Occipital lobe (tissue), 2 donors: ENCODE results near the gene EMSY. TPM values are rescaled to one million over a fixed set of nuclear protein-coding genes. Genes with fewer than 3 reads are reported as not detected.

Experiments used
- DNase-seq: peaks from one replicate; lab custom pipeline; 2025; lab: John Stamatoyannopoulos, UW
- total RNA-seq: library from RNA; depleted of rRNA; stranded (reverse); fragments of >200 nt; gene quantifications from one replicate; pipeline ENCODE4 v1.2.3, GENCODE V29; 2014

EMSY gene
- total RNA-seq, 1 donor from 2014 or later, result 46.3 TPM

DNA sequence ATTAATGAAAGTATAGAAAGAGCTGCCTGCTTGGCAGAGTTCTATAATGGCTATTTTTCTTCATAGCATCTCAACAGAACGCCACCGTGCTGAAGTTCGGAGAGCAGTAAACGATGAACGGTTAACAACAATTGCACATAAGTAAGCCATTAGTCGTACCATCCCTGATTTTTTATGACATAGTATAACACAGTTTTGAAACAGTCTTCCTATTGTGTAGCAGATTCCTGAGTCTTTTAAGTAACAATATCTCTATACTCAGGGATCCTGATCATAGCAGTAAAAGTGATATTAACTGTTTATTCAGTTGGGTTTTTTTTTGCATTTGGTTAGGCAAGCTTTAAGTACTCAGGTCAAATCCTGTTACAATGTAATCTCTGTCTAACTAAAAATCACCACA, 8.4 kb downstream of the EMSY start:
- DNase-seq, result no peak

GRCh38 chr11:76455331-76455730, 10.5 kb downstream of the EMSY start:
- DNase-seq, result no peak

DNA sequence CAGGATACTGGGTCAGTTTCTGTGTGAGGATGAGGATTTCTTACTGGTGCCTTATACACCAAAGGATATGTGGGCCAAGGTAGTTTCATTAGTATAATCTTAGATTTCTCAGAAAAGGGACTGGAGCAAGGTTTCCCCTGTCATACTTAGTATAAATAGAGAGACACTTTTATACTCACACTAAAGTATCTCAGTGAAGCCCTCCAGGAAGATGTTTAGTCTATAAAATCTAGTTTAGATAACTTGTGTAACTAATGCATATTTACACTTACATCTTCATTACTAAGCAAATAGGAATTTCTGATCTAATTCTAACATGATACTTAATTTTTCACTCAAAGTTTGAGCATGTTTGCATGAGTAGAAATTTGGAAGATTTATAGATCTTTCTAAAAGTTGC, 11.1 kb downstream of the EMSY start:
- DNase-seq, result no peak

- DNase-seq, result no peak
These were observed 11.8 kb downstream of the EMSY start for GRCh38 chr11:76456571-76456970.

DNA sequence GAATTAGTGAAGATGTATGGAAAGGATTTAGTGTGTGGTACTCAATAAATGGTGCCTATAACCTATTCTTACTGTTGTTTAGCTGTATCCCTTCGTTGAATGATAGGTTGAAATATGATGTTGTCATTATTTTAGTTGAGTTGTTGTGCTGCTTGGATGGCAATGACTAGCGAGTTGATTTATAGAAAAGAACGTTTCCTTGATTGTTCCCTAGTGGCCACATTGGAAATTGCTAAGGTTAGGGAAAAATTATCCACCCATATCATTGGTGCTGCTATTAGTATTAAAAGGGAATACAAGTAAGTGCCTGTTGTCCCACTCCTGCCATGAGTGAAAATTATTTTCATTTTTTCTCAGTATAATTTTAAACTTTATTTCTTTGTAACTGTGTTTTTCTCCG, 14.5 kb downstream of the EMSY start:
- no peak for DNase-seq

DNA sequence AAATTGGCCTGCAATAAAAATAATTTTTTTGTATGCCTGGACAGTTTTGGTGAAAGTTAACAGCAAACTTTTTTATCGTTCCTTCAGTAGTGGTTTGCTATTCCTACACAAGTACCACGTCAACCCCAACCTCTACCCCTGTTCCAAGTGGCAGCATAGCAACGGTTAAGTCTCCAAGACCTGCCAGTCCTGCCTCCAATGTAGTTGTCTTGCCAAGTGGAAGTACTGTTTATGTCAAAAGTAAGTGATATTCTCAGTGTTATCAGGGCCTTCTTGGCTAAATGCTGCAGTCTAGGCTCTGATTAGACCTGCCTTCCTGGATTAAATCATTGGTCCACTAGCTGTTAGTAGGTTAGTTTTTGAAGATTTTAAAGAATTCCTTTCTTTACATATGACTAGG, 15.0 kb downstream of the EMSY start:
- no peak for DNase-seq

- DNase-seq, result no peak
These were observed 17.5 kb downstream of the EMSY start for GRCh38 chr11:76462317-76462716.

DNA sequence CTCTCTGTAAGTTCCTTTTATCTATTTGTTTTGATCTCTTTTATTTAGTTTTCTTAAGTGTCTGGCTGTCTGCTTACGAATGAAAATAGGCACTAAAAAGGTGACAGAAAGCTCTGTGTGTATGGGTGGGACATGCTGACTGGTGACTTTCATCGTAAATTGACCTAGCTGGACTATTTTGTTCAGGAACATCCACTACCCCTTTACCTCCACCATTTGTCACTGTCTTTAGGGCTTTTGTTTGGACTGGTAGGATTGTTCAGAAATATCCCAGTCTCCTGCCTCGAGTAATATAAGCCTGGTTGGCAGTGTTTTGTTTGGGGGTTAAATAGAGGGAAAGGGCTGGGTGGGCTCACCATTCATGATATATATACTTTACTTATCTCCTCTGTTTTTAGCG, 20.9 kb downstream of the EMSY start:
- no peak for DNase-seq

DNA sequence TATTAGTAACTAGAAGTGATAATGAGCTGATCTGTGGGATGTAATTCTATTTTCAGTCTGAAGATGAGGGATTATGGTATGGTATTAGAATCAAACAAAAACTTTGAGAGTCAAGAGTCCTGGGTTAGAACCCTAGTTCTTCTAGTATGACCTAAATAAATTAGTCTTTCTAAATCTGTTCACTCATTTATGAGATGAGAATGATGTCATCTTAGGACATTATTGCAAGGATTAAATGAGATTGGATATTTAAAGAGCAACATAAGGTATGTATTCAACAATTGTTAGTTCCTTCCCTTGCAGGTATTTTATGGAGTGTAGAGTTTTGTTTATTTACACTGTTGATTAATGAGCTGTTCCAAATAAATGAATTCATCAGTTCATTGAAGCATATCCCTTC, 21.8 kb downstream of the EMSY start:
- no peak for DNase-seq

- no peak for DNase-seq
These were observed 24.3 kb downstream of the EMSY start for GRCh38 chr11:76469141-76469540.

DNA sequence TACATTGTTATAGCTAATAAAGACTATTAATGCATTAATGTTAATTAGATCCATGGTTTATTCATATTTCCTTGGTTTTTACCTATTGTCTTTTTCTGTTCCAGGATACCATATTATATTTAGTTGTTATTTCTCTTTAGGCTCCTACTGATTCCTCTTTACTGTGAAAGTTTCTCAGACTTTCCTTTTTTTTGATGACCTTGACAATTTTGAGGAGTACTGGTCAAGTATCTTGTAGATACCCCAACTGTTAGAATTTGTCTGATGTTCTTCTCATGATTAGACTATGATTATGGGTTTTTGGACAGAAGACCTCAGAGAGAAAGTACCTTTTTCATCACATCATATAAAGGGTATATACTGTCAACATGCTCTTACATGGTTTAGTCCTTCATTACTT, 26.6 kb downstream of the EMSY start:
- DNase-seq, result no peak

- DNase-seq, result no peak
These were observed 35.4 kb downstream of the EMSY start for GRCh38 chr11:76480241-76480640.

DNA sequence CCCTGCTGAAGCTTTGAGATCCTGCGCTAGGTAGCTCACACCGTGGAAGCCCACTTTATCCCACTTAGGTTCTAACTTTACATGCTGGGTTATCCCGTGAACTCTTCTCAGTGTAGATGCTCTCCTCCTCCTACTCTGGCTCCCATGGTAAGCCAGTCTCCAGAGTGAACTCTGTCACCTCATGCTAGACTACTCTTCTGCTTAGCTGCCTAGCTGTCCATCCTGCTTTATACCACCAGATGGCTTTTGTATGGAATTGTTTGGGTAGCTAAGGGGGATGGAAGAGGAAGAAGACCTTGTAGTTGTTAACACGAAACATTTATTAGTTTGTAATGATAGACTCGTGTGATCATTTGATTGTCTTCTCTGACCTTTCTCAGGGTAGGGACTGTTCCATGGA, 46.8 kb downstream of the EMSY start:
- DNase-seq, result no peak

DNA sequence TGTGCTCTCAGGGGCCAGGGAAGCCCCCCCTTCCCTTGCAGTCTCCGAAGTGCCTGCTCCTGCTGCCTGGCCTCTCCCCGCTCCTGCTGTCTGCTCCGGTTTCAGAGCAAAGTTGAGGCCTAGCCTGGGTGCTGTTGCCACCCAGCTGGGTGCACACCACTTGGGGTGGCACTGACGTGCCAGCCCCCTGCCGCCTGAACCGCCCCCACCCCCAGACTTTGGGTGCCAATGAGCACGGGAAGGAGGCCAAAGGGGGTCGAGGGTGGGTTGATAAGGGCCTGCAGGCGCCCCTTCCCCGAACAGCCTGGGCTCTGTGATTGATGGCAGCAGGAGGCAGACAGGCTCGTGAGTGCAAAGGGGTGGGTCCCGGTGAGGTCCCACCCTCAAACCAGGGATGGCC, 48.2 kb downstream of the EMSY start:
- DNase-seq, result no peak

- peak; percentile 19 for DNase-seq
These were observed 49.1 kb downstream of the EMSY start for GRCh38 chr11:76493626-76494539.

DNA sequence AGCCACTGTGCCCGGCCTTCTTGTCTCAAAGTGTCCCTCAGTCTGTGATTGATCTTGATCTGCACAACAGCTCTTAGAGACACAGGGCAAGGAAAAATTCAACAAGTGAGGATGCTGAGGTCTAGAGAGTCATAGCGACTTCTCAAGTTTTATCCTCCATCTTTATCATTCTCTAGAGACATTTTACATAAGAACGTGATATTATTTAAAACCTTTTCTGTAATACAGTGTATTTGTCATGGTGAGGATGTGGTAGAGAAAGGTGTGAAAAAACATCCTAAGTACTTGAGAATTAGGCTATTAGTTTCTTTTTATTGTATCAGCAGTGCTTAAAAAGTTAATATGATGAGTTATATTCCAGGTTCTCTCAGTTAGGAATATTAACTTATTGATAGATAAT, 50.2 kb downstream of the EMSY start:
- DNase-seq, result no peak

DNA sequence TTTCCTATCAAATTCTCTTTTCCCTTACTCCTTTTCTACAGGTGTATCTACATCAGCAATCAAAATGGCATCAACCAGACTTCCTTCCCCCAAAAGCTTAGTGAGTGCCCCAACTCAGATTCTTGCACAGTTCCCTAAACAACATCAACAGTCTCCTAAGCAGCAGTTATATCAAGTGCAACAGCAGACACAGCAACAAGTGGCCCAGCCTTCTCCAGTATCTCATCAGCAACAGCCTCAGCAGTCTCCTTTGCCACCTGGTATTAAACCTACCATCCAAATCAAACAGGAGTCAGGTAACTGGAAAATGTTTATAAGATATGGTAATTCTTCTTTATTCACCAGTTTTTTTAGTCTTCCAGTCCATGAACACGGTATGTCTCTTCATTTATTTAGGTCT, 51.4 kb downstream of the EMSY start:
- no peak for DNase-seq

GRCh38 chr11:76501526-76502202, 56.8 kb downstream of the EMSY start:
- no peak for DNase-seq

DNA sequence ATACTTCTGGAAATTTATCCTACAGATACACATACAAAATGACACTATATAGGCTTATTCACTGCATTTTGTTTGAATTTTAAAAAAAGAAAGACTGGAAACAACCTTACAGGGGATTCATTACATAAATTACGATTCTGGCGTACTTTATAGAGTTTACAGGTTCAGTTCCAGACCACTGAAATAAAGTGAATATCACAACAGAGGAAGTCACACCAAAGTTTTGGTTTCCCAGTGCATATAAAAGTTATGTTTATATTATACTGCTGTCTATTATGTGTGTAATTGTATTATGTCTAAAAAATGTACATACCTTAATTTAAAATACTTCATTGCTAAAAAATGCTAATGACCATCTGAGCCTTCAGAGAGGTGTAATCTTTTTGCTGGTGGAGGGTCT, 62.0 kb downstream of the EMSY start:
- DNase-seq, result no peak

- DNase-seq, result no peak
These were observed 65.5 kb downstream of the EMSY start for GRCh38 chr11:76510060-76511047.

DNA sequence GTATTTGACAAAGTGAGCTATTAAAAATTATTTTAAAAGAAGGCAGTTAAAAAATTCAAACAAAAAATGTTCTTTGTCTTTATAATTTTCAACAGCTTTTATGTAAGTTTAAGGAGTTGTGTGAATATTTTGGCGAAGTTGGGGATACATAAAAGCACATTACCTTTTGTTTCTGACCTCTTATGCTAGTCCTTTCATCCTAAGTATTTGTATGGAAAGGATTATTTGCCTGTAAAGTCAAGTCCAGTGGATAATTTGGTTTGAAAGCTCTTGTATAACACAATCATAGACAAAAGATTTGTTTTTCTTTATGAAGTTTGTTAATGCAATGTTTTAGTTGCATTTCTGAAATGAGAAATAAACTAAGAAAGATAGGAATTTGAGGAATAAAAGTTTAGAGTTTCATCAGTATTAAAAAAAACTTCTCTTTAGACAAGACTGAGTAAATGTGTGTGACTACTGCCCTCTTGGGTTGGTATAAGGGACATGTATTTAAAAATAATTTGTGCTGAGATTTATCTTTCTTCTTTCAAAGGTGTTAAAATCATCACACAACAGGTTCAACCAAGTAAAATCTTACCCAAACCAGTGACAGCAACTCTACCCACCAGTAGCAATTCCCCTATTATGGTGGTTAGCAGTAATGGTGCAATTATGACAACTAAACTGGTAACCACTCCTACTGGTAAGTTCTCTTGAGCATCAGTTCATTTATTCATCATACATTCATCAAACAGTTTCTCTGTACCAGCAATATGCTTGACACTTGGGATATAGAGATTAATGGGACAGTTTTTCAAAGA, 68.2 kb downstream of the EMSY start:
- no peak for DNase-seq
